Endothelial cell of coronary artery (primary cell): ENCODE measurements around the gene LATS1. TPM values are rescaled to one million over a fixed set of nuclear protein-coding genes. Genes with fewer than 3 reads are reported as not detected.

ENCODE experiments used
- total RNA-seq: library from RNA; depleted of rRNA; stranded (reverse); fragments of >200 nt; gene quantifications from 2 replicates; pipeline ENCODE4 v1.2.3, GENCODE V29; 2014

LATS1 gene
- total RNA-seq: 6.2 and 8.9 TPM in 2 replicates

GRCh38 chr6:149717588-149718458, at the start of gene LATS1:
LATS1 (minus strand) TSS chr6:149718101; CDS start chr6:149702126, 15,975 bp downstream.

GRCh38 chr6:149749594-149750135, 31.8 kb upstream of the LATS1 start, which contains the start of gene PCMT1:
PCMT1 (plus strand) TSS chr6:149749741; CDS start chr6:149749902, 161 bp downstream.

GRCh38 chr6:149746147-149746946, 28.4 kb upstream of the LATS1 start, which contains the start of gene NUP43:
NUP43 (minus strand) TSS chr6:149746529; CDS start chr6:149746495, 34 bp downstream.

GRCh38 chr6:149648148-149649145, 69.5 kb downstream of the LATS1 start, which contains the start of gene KATNA1:
KATNA1 (minus strand) TSS chr6:149648714; CDS start chr6:149638547, 10,167 bp downstream.

Other genes with a start within 250 kb of the LATS1 start
- under 0.01 TPM in 2 replicates for gene ZC3H12D, start 233.1 kb downstream of the LATS1 start, total RNA-seq
- gene PPIL4, start 172.1 kb downstream of the LATS1 start, total RNA-seq: 25.3 and 25.4 TPM in 2 replicates
- gene GINM1, start 151.7 kb downstream of the LATS1 start, total RNA-seq: 29.0 and 52.3 TPM in 2 replicates
- 26.7 TPM in 2 replicates for gene KATNA1, start 69.4 kb downstream of the LATS1 start, total RNA-seq
- 20.6 and 23.7 TPM in 2 replicates for gene NUP43, start 28.4 kb upstream of the LATS1 start, total RNA-seq
- 103 and 120 TPM in 2 replicates for gene PCMT1, start 31.6 kb upstream of the LATS1 start, total RNA-seq
- gene LRP11, start 146.3 kb upstream of the LATS1 start, total RNA-seq: 6.8 and 32.0 TPM in 2 replicates
- gene RAET1E, start 180.0 kb upstream of the LATS1 start, total RNA-seq: under 0.01 and 0.09 TPM in 2 replicates
- 0.18 and 0.56 TPM in 2 replicates for gene RAET1G, start 205.0 kb upstream of the LATS1 start, total RNA-seq
- 6.9 and 14.0 TPM in 2 replicates for gene ULBP2, start 223.9 kb upstream of the LATS1 start, total RNA-seq
- gene ULBP1, start 245.8 kb upstream of the LATS1 start, total RNA-seq: 0.09 and 1.1 TPM in 2 replicates